ENCODE results near the gene GPC2.

DNA sequence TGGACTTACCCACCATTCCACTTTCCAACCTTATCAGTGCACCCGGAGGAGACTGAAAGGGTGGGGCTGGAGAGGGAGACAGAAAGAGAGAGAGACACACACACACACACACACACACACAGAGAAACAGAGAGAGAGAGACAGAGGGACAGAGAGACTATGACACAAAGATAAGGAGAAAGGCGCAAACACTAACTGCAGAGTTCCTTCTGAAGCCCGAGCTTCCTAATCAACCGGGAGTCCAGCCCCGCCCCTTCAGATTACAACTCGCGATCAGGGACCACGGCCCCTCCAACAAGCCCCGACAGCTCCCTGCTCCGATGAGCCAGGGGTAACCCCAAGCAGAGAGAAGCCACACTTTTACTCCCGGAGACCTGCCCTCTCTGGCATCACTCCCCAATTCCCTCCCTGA is 9.3 kb downstream of the GPC2 start:
- TF ChIP-seq POLR2A (IDR thresholded peaks at IDR 0.05) (no peak), POLR2AphosphoS5 (IDR thresholded peaks at IDR 0.05) (no peak), CTCF (IDR thresholded peaks at IDR 0.05) (no peak)
